ENCODE data around the gene MAPK8IP2. TPM values are rescaled to one million over a fixed set of nuclear protein-coding genes. Genes with fewer than 3 reads are reported as not detected.
"Not testable (repeated sequence)": the region's sequence is repeated elsewhere in the genome, so short reads cannot be mapped to it uniquely, and the experiment has no call there.

The MAPK8IP2 gene
- total RNA-seq, 1 donor: 0.43 TPM

- no peak for TF ChIP-seq CTCF (IDR thresholded peaks at IDR 0.05; ENCODE audit: insufficient read depth, low read depth, low read length)
- H3K4me3 ChIP-seq (ENCODE audit: low read depth, low read length): no peak overlapping the region
- no peak for DNase-seq (ENCODE audit: low read depth)
Measured at GRCh38 chr22:50604256-50605001, 3.8 kb downstream of the MAPK8IP2 start.

- no peak for DNase-seq (ENCODE audit: low read depth)
- H3K4me3 ChIP-seq (ENCODE audit: low read depth, low read length): no peak overlapping the region
- no peak for TF ChIP-seq CTCF (IDR thresholded peaks at IDR 0.05; ENCODE audit: insufficient read depth, low read depth, low read length)
Measured at GRCh38 chr22:50605002-50605612, 4.5 kb downstream of the MAPK8IP2 start.

GRCh38 chr22:50605613-50606074 is 5.1 kb downstream of the MAPK8IP2 start:
- no peak for TF ChIP-seq CTCF (IDR thresholded peaks at IDR 0.05; ENCODE audit: insufficient read depth, low read depth, low read length)
- DNase-seq (ENCODE audit: low read depth): no peak

GRCh38 chr22:50606165-50606945 is 5.8 kb downstream of the MAPK8IP2 start:
- no peak for DNase-seq (ENCODE audit: low read depth)
- TF ChIP-seq CTCF (IDR thresholded peaks at IDR 0.05; ENCODE audit: insufficient read depth, low read depth, low read length): no peak
- no peak overlapping the region for H3K4me3 ChIP-seq (ENCODE audit: low read depth, low read length)

More at GRCh38 chr22:50605613-50606074, 5.1 kb downstream of the MAPK8IP2 start:
- H3K4me3 ChIP-seq (ENCODE audit: low read depth, low read length): no peak overlapping the region

GRCh38 chr22:50606946-50607658 is 6.5 kb downstream of the MAPK8IP2 start:
- no peak for TF ChIP-seq CTCF (IDR thresholded peaks at IDR 0.05; ENCODE audit: insufficient read depth, low read depth, low read length)
- DNase-seq (ENCODE audit: low read depth): no peak
- H3K4me3 ChIP-seq (ENCODE audit: low read depth, low read length): no peak overlapping the region

- H3K4me3 ChIP-seq (ENCODE audit: low read depth, low read length): no peak overlapping the region
- DNase-seq (ENCODE audit: low read depth): no peak
- no peak for TF ChIP-seq CTCF (IDR thresholded peaks at IDR 0.05; ENCODE audit: insufficient read depth, low read depth, low read length)
Measured at GRCh38 chr22:50607659-50608020, 7.0 kb downstream of the MAPK8IP2 start.

- H3K4me3 ChIP-seq (ENCODE audit: low read depth, low read length); DNase-seq (ENCODE audit: low read depth): not testable (repeated sequence)
Measured at GRCh38 chr22:50608058-50608840, 7.7 kb downstream of the MAPK8IP2 start.
